AG04449 (cell line): ENCODE measurements around the gene ROBO1.

Experiments used
- CTCF ChIA-PET: fragments of 350-600 bp; formaldehyde crosslinking; extraction: SDS; loops from one replicate; lab custom pipeline; 2021; ENCODE audit warnings: antibody characterized with exemption; lab: Yijun Ruan, JAX
- POLR2A ChIA-PET: fragments of 400-600, 350-600 bp; formaldehyde crosslinking; extraction: SDS; loops from one replicate; lab custom pipeline; 2020; ENCODE audit warnings: antibody characterized with exemption, inconsistent platforms; lab: Yijun Ruan, JAX
- DNase-seq: peaks from one replicate; pipeline ENCODE4 v3.0.0-alpha.2; 2010; ENCODE audit warnings: low read depth, low spot score
- H3K4me3 ChIP-seq: 2 replicates; pipeline ENCODE4 v1.5.1; 2011; ENCODE audit warnings: low read depth, mild to moderate bottlenecking, control low read depth, low read length
- TF ChIP-seq, protein P1 (sequence below): IDR thresholded peaks from one replicate; pipeline ENCODE4 v1.5.1; 2011; ENCODE audit warnings: mild to moderate bottlenecking, moderate library complexity, low read length, control low read depth, inconsistent platforms; ENCODE audit not compliant: insufficient read depth; ENCODE audit errors: missing control alignments

ROBO1 gene

DNA sequence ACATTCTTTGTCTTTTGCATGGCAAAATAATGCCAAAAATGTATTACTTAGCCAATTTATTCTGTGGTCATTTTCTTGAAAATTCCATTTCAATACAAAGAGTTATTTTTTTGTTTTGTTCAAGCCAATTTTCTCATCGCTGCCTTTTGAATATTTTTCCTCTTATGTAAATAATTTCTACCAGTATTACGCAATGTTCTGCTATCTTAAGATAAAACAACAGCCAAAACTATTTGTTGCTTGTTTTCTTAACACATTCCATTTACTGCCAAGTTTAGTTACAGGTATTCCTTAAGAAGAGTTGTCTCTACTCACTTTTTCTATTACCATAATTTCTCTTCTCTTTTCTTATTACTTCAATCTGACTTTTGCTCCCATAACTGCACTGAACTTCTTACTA, 163.1 kb downstream of the ROBO1 start:
- CTCF ChIA-PET, result no interaction called here
- POLR2A ChIA-PET, result no interaction called here
- H3K4me3 ChIP-seq, result no peak overlapping the region
- TF ChIP-seq, protein P1, sequence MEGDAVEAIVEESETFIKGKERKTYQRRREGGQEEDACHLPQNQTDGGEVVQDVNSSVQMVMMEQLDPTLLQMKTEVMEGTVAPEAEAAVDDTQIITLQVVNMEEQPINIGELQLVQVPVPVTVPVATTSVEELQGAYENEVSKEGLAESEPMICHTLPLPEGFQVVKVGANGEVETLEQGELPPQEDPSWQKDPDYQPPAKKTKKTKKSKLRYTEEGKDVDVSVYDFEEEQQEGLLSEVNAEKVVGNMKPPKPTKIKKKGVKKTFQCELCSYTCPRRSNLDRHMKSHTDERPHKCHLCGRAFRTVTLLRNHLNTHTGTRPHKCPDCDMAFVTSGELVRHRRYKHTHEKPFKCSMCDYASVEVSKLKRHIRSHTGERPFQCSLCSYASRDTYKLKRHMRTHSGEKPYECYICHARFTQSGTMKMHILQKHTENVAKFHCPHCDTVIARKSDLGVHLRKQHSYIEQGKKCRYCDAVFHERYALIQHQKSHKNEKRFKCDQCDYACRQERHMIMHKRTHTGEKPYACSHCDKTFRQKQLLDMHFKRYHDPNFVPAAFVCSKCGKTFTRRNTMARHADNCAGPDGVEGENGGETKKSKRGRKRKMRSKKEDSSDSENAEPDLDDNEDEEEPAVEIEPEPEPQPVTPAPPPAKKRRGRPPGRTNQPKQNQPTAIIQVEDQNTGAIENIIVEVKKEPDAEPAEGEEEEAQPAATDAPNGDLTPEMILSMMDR, result no peak
- DNase-seq, result no peak

DNA sequence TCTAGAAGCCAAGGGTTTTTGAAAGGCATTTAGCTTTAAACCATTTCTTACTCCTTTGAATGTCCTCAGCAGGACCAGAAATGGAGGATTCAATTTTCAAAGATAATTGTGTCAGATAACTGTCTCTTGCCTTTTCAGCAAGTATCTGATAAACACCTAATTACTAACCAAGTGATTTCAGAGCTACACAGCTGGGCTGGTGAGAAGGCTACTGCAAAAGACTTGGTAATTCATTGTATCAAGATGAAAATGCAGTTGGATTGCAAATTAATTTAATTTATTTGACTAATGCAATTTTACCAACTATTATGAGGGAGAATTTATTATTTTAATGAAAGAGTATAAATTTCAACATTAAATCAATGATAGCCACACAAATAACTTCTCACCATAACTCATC, 165.4 kb downstream of the ROBO1 start:
- H3K4me3 ChIP-seq, result no peak overlapping the region
- TF ChIP-seq, protein P1, result no peak
- ChIA-PET POLR2A (no interaction called here), CTCF (no interaction called here)
- no peak for DNase-seq

DNA sequence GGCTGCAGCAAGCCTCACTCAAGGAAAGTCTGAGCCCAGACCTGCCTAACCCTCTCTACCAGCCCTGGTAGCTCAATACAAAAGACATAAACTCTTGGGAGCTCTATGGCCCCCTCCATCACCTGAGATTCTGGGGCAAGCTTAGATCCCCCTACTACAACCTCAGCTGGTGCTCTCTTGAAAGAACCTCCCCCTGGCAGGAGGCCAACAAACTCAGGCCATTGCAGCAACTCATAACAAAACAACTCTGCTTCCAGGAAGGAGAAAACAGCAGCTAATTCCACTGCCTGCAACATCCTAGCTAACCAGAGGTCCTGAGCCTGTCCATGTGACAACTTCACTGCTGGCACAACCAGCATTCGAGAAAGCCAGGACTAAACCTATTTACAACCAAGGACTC, 169.2 kb downstream of the ROBO1 start:
- ChIA-PET POLR2A (no interaction called here), CTCF (no interaction called here)
- DNase-seq, result no peak
- TF ChIP-seq, protein P1, result no peak
- H3K4me3 ChIP-seq, result no peak overlapping the region

DNA sequence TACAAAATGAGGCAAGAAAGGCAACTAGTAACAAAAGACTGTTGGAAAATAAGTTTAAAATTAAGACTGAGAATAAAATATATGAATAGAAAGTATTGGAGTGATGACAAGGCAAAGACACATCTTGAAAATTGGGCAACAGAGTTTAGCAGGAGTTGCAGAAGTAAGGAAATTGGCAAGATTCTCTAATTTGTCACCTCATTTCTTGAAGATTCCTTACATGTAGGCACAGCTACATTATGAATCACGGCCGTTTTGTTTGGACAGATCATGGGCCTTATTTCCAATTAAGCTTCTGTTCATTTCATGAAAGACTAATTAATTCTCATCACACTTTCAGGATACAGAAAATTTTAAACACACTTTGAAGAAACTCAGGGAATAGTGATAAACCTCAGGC, 170.1 kb downstream of the ROBO1 start:
- no peak for DNase-seq
- TF ChIP-seq, protein P1, result no peak
- H3K4me3 ChIP-seq, result no peak overlapping the region
- ChIA-PET CTCF (no interaction called here), POLR2A (no interaction called here)

DNA sequence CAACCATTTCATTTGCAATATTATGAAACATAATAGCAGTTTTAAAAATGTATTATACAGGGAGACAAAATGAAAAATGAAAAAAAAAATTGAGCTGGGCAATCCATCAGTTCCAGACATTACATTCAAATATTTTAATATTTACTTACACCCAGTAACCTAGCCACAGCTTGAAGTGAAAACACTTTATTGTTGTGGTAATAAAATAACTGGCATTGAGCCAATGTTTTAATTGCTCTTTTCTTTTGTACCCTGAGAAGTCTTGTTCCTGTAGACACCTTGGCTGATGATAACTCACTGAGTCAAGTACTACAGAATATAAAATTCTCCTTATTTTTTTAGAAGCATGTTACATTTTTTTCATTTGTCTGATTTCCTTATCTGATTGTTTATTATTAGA, 180.6 kb downstream of the ROBO1 start:
- no peak for DNase-seq
- TF ChIP-seq, protein P1, result no peak
- POLR2A ChIA-PET, result no interaction called here
- H3K4me3 ChIP-seq, result no peak overlapping the region
- CTCF ChIA-PET, result no interaction called here

DNA sequence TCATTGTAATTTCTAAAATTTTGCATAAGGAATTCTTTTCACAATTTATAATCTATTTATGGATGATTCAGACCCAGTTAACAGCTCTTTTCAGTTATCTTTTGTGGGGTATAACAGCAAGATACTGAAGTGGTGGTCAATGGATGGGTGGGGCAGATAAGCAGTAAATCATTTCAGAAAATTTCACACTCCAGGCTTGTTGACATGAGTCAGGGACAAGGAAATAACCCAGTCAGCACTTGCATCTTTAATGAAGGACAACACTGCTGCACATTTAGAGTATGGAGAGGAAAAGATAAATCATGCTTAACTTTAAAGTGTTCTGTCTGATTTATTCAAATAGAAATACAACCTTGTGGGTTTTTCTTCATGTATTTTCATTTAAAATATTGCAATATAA, 181.6 kb downstream of the ROBO1 start:
- ChIA-PET POLR2A (no interaction called here), CTCF (no interaction called here)
- no peak overlapping the region for H3K4me3 ChIP-seq
- TF ChIP-seq, protein P1, result no peak
- DNase-seq, result no peak
